Esophagus squamous epithelium (tissue), 4 donors: ENCODE data around the gene NUDCD3.

Source experiments
- POLR2A ChIP-seq, 4 donors: fragments of 450-650 bp; IDR thresholded peaks; one replicate each; pipeline ENCODE4 v1.6.1; 2017; ENCODE audit warnings: antibody characterized with exemption in 4 of 4, mild to moderate bottlenecking in 4 of 4, moderate library complexity in 3 of 4
- TF ChIP-seq, protein P1 (sequence below), 6 experiments: fragments of 450-650 bp in 4 of 6; fragments of 200-600 bp in 2 of 6; sonication (generic) in 2 of 6; IDR thresholded peaks; one replicate each; pipeline ENCODE4 v1.5.1; 2016 to 2019; ENCODE audit warnings: antibody characterized with exemption in 6 of 6, mild to moderate bottlenecking in 4 of 6, moderate library complexity in 4 of 6

DNA sequence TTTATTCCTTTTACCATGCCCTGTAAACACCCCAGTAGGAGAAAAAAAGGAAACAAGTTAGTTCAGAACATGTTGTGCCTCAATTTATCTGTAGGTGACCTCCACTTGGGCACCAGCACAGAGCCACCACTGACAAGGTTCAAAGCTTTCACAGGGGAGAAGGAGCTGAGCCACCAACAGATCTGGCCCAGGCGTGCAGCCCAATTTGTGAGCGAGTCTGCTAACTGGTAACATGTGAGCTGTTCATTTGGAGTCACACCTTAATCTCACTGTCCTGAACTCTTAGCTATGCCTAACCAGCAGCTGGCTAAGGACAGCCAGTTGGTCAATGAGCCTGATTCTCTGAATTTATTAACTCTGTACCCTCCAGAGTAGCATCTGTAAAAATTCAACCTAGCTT lies 86.7 kb downstream of the NUDCD3 start:
- TF ChIP-seq, protein P1, sequence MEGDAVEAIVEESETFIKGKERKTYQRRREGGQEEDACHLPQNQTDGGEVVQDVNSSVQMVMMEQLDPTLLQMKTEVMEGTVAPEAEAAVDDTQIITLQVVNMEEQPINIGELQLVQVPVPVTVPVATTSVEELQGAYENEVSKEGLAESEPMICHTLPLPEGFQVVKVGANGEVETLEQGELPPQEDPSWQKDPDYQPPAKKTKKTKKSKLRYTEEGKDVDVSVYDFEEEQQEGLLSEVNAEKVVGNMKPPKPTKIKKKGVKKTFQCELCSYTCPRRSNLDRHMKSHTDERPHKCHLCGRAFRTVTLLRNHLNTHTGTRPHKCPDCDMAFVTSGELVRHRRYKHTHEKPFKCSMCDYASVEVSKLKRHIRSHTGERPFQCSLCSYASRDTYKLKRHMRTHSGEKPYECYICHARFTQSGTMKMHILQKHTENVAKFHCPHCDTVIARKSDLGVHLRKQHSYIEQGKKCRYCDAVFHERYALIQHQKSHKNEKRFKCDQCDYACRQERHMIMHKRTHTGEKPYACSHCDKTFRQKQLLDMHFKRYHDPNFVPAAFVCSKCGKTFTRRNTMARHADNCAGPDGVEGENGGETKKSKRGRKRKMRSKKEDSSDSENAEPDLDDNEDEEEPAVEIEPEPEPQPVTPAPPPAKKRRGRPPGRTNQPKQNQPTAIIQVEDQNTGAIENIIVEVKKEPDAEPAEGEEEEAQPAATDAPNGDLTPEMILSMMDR (IDR thresholded peaks at IDR 0.05), result no peak
- no peak for TF ChIP-seq POLR2A (IDR thresholded peaks at IDR 0.05)
